H1 (cell line): ENCODE measurements around the gene CEBPG. TPM values are rescaled to one million over a fixed set of nuclear protein-coding genes. Genes with fewer than 3 reads are reported as not detected.

Experiments used
- CHD7 ChIP-seq: fragments of 300-600 bp; sonication (generic); IDR thresholded peaks from 2 replicates; pipeline ENCODE4 v1.7.1; 2012; ENCODE audit warnings: low read length, moderate library complexity, mild to moderate bottlenecking, inconsistent platforms; ENCODE audit not compliant: insufficient replicate concordance
- JUND ChIP-seq: IDR thresholded peaks from 2 replicates; pipeline ENCODE4 v1.6.1; 2011; ENCODE audit warnings: mild to moderate bottlenecking, improper control_type of control experiment, low read length
- KDM1A ChIP-seq: fragments of 200-600, 300-600 bp; sonication (generic); IDR thresholded peaks from 2 replicates; pipeline ENCODE4 v1.7.1; 2016; ENCODE audit warnings: mild to moderate bottlenecking, low read length, borderline replicate concordance
- polyA plus RNA-seq, 7 experiments: library from polyadenylated mRNA; depleted of rRNA in 3 of 7; stranded (reverse) in 5 of 7; unstranded in 2 of 7; fragments of >200 nt in 5 of 7; fragments of 200-250 nt in 2 of 7; gene quantifications; 1 replicate in 5 of 7; 2 replicates in 1 of 7; 4 replicates in 1 of 7; pipeline versions ENCODE4 v1.2.1 to v1.2.3, GENCODE V29; 2011 to 2013; ENCODE audit warnings: missing spikeins in 2 of 7, mixed read lengths in 2 of 7
- total RNA-seq: library from RNA; stranded (reverse); fragmentation: NEBNext Ultra II Directional; extraction: Animal tissue kit (Norgen Biotek cat#: 25700); gene quantifications from 2 replicates; pipeline ENCODE4 v1.2.1, GENCODE V29; 2021

CEBPG gene
- total and polyA plus RNA-seq, 2 of the 8 experiments (the other 6 are each of a cell fraction or from before 2014, with no cell fraction given): 12.3 to 35.4 TPM

DNA sequence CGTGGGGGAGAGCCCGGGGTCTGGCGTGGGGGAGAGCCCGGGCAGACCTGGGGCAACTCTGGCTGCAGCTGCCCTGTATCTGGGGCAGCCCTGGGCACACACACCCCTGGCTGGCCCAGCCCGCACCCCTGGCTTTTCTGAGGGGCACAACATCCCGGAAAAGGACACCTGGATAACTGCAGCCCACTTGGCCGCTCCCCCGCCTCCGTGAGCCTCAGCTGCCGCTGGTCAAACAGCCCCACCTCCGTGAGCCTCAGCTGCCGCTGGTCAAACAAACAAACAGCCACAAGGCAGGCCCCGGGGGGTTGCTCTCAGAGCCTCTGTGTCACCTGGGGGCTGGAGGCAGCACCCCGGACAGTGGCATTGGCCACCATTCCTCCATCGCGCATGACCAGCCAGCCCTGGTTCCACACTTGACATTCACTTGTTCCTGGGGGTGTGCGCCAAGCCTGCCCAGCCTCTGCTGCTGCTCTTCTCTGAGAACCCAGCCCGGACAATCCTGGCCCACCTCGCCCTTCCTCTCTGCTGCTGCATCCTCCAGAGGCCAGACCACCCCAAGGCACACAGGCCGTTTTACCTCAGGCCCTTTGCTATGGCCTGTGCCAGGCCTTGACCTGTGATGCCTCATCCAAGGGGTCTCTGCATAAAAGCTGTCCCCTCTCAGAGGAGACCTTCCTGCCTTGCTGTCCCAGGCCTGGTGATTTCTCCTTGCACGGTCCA, 19.9 kb downstream of the CEBPG start (continued):
- TF ChIP-seq CHD7: no peak
- TF ChIP-seq KDM1A: no peak
- TF ChIP-seq JUND: no peak
